Fibroblast of villous mesenchyme (primary cell): ENCODE measurements around the gene STXBP6. TPM values are rescaled to one million over a fixed set of nuclear protein-coding genes. Genes with fewer than 3 reads are reported as not detected.
"Not testable (repeated sequence)": the region's sequence is repeated elsewhere in the genome, so short reads cannot be mapped to it uniquely, and the experiment has no call there.

Experiments used
- DNase-seq: peaks from one replicate; pipeline ENCODE4 v3.0.0-alpha.2; 2010; ENCODE audit warnings: low read depth
- H3K4me3 ChIP-seq: 2 replicates; pipeline ENCODE4 v1.5.1; 2011; ENCODE audit warnings: low read depth, mild to moderate bottlenecking, low read length
- CTCF ChIP-seq: IDR thresholded peaks from 2 replicates; pipeline ENCODE4 v1.5.1; 2012; ENCODE audit warnings: low read depth, mild to moderate bottlenecking, low read length; ENCODE audit not compliant: insufficient read depth
- total RNA-seq: library from RNA; depleted of rRNA; stranded (reverse); fragments of >200 nt; gene quantifications from 2 replicates; pipeline ENCODE4 v1.2.3, GENCODE V29; 2012

Gene STXBP6
- total RNA-seq, 1 donor: 4.7 TPM

- no peak for TF ChIP-seq CTCF
- DNase-seq: no peak
- no peak overlapping the region for H3K4me3 ChIP-seq
Observed at GRCh38 chr14:24940213-24940783, 109.6 kb downstream of the STXBP6 start.

- no peak for TF ChIP-seq CTCF
- no peak overlapping the region for H3K4me3 ChIP-seq
- DNase-seq: no peak
Observed at GRCh38 chr14:24938593-24938992, 111.4 kb downstream of the STXBP6 start.

GRCh38 chr14:24937300-24937699 lies 112.6 kb downstream of the STXBP6 start:
- no peak overlapping the region for H3K4me3 ChIP-seq
- TF ChIP-seq CTCF: no peak

GRCh38 chr14:24936773-24937172 lies 113.2 kb downstream of the STXBP6 start:
- not testable (repeated sequence) for DNase-seq, H3K4me3 ChIP-seq

More at GRCh38 chr14:24937300-24937699, 112.6 kb downstream of the STXBP6 start:
- DNase-seq: no peak

GRCh38 chr14:24935796-24936195 lies 114.2 kb downstream of the STXBP6 start:
- H3K4me3 ChIP-seq: no peak overlapping the region
- DNase-seq: peak; percentile 67
- TF ChIP-seq CTCF: no peak

- DNase-seq: no peak
- no peak for TF ChIP-seq CTCF
- no peak overlapping the region for H3K4me3 ChIP-seq
Observed at GRCh38 chr14:24928386-24928900, 121.5 kb downstream of the STXBP6 start.

GRCh38 chr14:24927809-24928208 lies 122.1 kb downstream of the STXBP6 start:
- H3K4me3 ChIP-seq: no peak overlapping the region
- DNase-seq: no peak
- TF ChIP-seq CTCF: no peak
